Astrocyte of the cerebellum (primary cell): ENCODE data around the gene UBTD2.
A peak's percentile ranks its signal among the peaks of the same experiment; 100 is the strongest.

Experiments
- DNase-seq: peaks from one replicate; pipeline ENCODE4 v3.0.0-alpha.2; 2011; ENCODE audit warnings: low read depth
- H3K4me3 ChIP-seq: 2 replicates; pipeline ENCODE4 v1.5.1; 2011; ENCODE audit warnings: mild to moderate bottlenecking, low read depth, low read length, moderate library complexity
- CTCF ChIP-seq: IDR thresholded peaks from 2 replicates; pipeline ENCODE4 v1.5.1; 2012; ENCODE audit warnings: low read length, low read depth, moderate library complexity, mild to moderate bottlenecking; ENCODE audit errors: missing control alignments
- in situ Hi-C: cut with HindIII; loops from 2 replicates; pipeline ENCODE4 v1.10.0; 2017; ENCODE audit warnings: low sequenced_read_pairs

The UBTD2 gene

GRCh38 chr5:172162987-172163343 is 120.6 kb downstream of the UBTD2 start:
- DNase-seq: no peak
- in situ Hi-C loops: no loop called here
- H3K4me3 ChIP-seq: no peak overlapping the region
- TF ChIP-seq CTCF: no peak

- DNase-seq: no peak
- in situ Hi-C loops: no loop called here
- peak; percentile 32 for TF ChIP-seq CTCF
- H3K4me3 ChIP-seq: no peak overlapping the region
Observed at GRCh38 chr5:172162323-172162986, 121.1 kb downstream of the UBTD2 start.

- no peak for TF ChIP-seq CTCF
- DNase-seq: no peak
- in situ Hi-C loops: no loop called here
- H3K4me3 ChIP-seq: no peak overlapping the region
Observed at GRCh38 chr5:172160506-172160905, 123.1 kb downstream of the UBTD2 start.
